ENCODE measurements around the gene NFAM1. TPM values are rescaled to one million over a fixed set of nuclear protein-coding genes. Genes with fewer than 3 reads are reported as not detected.

NFAM1 gene
- total and polyA plus RNA-seq, 2 of the 4 experiments (the other 2 are of a cell fraction) = not detected

DNA sequence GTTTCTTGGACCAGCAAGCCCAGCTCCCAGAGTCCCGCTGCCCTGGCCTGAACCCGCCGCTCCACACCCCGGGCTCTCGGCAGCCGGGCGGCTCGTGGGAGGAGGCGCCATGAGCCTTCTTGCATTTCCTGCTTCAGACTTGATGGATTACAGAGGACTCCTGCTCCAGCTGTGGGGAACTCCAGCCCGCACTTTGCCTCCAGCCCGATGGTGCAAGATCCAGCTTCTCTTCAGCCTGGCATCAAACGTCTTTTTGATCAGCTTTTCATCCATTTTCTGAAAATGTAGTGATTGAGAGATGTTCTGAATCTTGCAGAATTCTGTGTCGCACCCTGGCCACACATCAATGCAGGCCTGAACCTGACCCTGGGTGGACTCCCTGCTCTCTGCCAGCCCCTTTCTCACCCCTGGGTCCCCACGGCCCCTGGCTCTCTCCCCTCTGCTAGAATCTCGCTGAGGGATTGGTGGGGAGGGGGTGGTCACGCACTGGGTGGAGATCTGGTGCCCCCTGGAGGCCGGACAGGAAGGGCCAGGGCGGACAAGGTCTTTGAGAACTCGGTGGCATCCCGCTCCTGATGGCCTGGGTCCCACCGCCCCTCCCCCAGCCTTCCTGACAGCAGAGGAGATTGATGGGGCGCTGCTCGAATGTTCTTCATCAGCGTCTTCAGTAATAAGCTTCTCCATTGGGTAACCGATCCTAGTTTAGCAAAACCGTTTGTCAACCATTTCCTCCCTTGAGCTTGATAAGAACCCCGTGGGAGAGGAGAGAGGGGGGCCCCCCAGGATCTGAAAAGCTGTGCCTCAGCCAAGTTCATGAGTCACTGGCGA is 12.1 kb upstream of the NFAM1 start (continued):
- TF ChIP-seq POLR2A (IDR thresholded peaks at IDR 0.05; ENCODE audit: low read depth, low read length) (no peak), FOS (IDR thresholded peaks at IDR 0.05; ENCODE audit: low read depth, low read length) (0 out of 2 replicates have a peak, but pooled peaks have one; percentile 7), MXI1 (IDR thresholded peaks at IDR 0.05; ENCODE audit: borderline replicate concordance, low read depth, low read length) (no peak), NFE2L2 (IDR thresholded peaks at IDR 0.05; ENCODE audit: low read depth, low read length) (no peak)

Measured in IMR-90 (cell line).